SK-N-SH (cell line): ENCODE results near the gene CACNA1E. TPM values are rescaled to one million over a fixed set of nuclear protein-coding genes. Genes with fewer than 3 reads are reported as not detected.

Source experiments
- CTCF ChIA-PET: fragments of 300-600, 350-600 bp; formaldehyde crosslinking; extraction: SDS; loops from one replicate; lab custom pipeline; 2021; lab: Yijun Ruan, JAX
- POLR2A ChIA-PET: fragments of 350-600 bp; sonication (Branson Sonifier 250); formaldehyde crosslinking; extraction: SDS; loops from one replicate; lab custom pipeline; 2020; ENCODE audit warnings: antibody characterized with exemption, inconsistent platforms; lab: Yijun Ruan, JAX
- DNase-seq: peaks from one replicate; pipeline ENCODE4 v3.0.0; 2012
- H2AFZ ChIP-seq: fragments of 200-600 bp; sonication (generic); 2 replicates; pipeline ENCODE4 v1.8.1; 2016; ENCODE audit warnings: antibody characterized with exemption, mild to moderate bottlenecking, low read depth
- H3F3A ChIP-seq: fragments of 200-600 bp; sonication (generic); replicated peaks from 2 replicates; pipeline ENCODE3; 2016; ENCODE audit warnings: antibody characterized with exemption, mild to moderate bottlenecking; ENCODE audit not compliant: insufficient read depth
- H3K27ac ChIP-seq, 2 experiments: fragments of 200-500 bp in 1 of 2; fragments of 200-600 bp in 1 of 2; sonication (Bioruptor generic) in 1 of 2; sonication (generic), shearing (Covaris generic) in 1 of 2; 2 replicates each; pipeline versions ENCODE4 v1.5.1 to v1.6.1; 2014 to 2016; ENCODE audit warnings: low read depth in 2 of 2, inconsistent platforms in 1 of 2, low read length in 1 of 2, mild to moderate bottlenecking in 1 of 2, mixed read lengths in 1 of 2
- H3K27me3 ChIP-seq: fragments of 200-600 bp; sonication (generic), shearing (Covaris generic); 2 replicates; pipeline ENCODE4 v1.6.1; 2016; ENCODE audit warnings: mixed run types; ENCODE audit not compliant: insufficient read depth
- H3K36me3 ChIP-seq, 2 experiments: fragments of 200-500 bp in 1 of 2; fragments of 200-600 bp in 1 of 2; sonication (Bioruptor generic) in 1 of 2; sonication (generic) in 1 of 2; replicated peaks in 1 of 2; 2 replicates each; pipeline versions ENCODE3 to v1.5.1; 2014 to 2016; ENCODE audit warnings: low read length in 1 of 2, mild to moderate bottlenecking in 1 of 2; ENCODE audit not compliant: insufficient read depth in 2 of 2, control insufficient read depth in 1 of 2
- H3K4me1 ChIP-seq, 2 experiments: fragments of 200-500 bp in 1 of 2; fragments of 200-600 bp in 1 of 2; sonication (Bioruptor generic) in 1 of 2; sonication (generic), shearing (Covaris generic) in 1 of 2; 2 replicates each; pipeline versions ENCODE4 v1.5.1 to v1.6.1; 2014 to 2016; ENCODE audit warnings: low read depth in 1 of 2, low read length in 1 of 2, mixed run types in 1 of 2; ENCODE audit not compliant: insufficient read depth in 2 of 2, control insufficient read depth in 1 of 2
- H3K4me2 ChIP-seq: fragments of 200-600 bp; sonication (generic), shearing (Covaris generic); 2 replicates; pipeline ENCODE4 v1.6.1; 2017; ENCODE audit warnings: mixed run types
- H3K4me3 ChIP-seq, 2 experiments: fragments of 200-500 bp in 1 of 2; fragments of 200-600 bp in 1 of 2; sonication (Bioruptor generic) in 1 of 2; sonication (generic), shearing (Covaris generic) in 1 of 2; 2 replicates each; pipeline versions ENCODE4 v1.5.1 to v1.8.1; 2014 to 2016; ENCODE audit warnings: low read depth in 2 of 2, inconsistent platforms in 1 of 2, low read length in 1 of 2, mild to moderate bottlenecking in 1 of 2, mixed read lengths in 1 of 2, moderate library complexity in 1 of 2
- H3K79me2 ChIP-seq: fragments of 200-600 bp; sonication (generic); 2 replicates; pipeline ENCODE4 v1.8.1; 2017; ENCODE audit warnings: mild to moderate bottlenecking; ENCODE audit not compliant: insufficient read depth
- H3K9ac ChIP-seq: fragments of 200-600 bp; sonication (generic); 2 replicates; pipeline ENCODE4 v1.6.1; 2017; ENCODE audit warnings: mixed run types
- H3K9me2 ChIP-seq: fragments of 200-600 bp; sonication (generic); 2 replicates; pipeline ENCODE4 v1.6.1; 2017; ENCODE audit warnings: mixed run types
- H3K9me3 ChIP-seq: fragments of 200-600 bp; sonication (generic); 2 replicates; pipeline ENCODE4 v1.6.1; 2017; ENCODE audit warnings: mixed run types, mild to moderate bottlenecking, moderate library complexity
- H4K20me1 ChIP-seq: fragments of 200-600 bp; sonication (generic); 2 replicates; pipeline ENCODE4 v1.6.1; 2017; ENCODE audit warnings: mild to moderate bottlenecking, mixed run types; ENCODE audit not compliant: insufficient read depth
- CHD2 ChIP-seq: fragments of 150-350 bp; IDR thresholded peaks from 2 replicates; pipeline ENCODE4 v1.6.1; 2018; ENCODE audit warnings: low read length; ENCODE audit not compliant: partially characterized antibody
- FOXM1 ChIP-seq: IDR thresholded peaks from 2 replicates; pipeline ENCODE4 v1.4.0; 2012; ENCODE audit warnings: low read depth, mild to moderate bottlenecking
- GABPA ChIP-seq: IDR thresholded peaks from 2 replicates; pipeline ENCODE4 v1.4.0; 2012; ENCODE audit warnings: low read depth, mild to moderate bottlenecking
- IRF3 ChIP-seq: fragments of 150-350 bp; IDR thresholded peaks from 2 replicates; pipeline ENCODE4 v1.6.1; 2016; ENCODE audit warnings: mild to moderate bottlenecking, low read depth, low read length
- JUND ChIP-seq: IDR thresholded peaks from 2 replicates; pipeline ENCODE4 v1.4.0; 2012
- RAD21 ChIP-seq: IDR thresholded peaks from 2 replicates; pipeline ENCODE4 v1.6.1; 2012; ENCODE audit warnings: mild to moderate bottlenecking, low read length
- RCOR1 ChIP-seq: fragments of 150-350 bp; IDR thresholded peaks from 2 replicates; pipeline ENCODE4 v1.6.1; 2017; ENCODE audit warnings: antibody characterized with exemption, low read length
- RFX5 ChIP-seq: IDR thresholded peaks from 2 replicates; pipeline ENCODE4 v1.6.1; 2012; ENCODE audit warnings: mild to moderate bottlenecking, improper control_type of control experiment, low read length
- SIN3A ChIP-seq: IDR thresholded peaks from 2 replicates; pipeline ENCODE4 v1.6.1; 2012; ENCODE audit warnings: low read depth, mild to moderate bottlenecking, low read length, moderate library complexity, borderline replicate concordance
- SMC3 ChIP-seq: IDR thresholded peaks from 2 replicates; pipeline ENCODE4 v1.6.1; 2012; ENCODE audit warnings: low read depth, low read length, improper control_type of control experiment
- TAF1 ChIP-seq: IDR thresholded peaks from 2 replicates; pipeline ENCODE4 v1.6.1; 2012; ENCODE audit warnings: low read depth, mild to moderate bottlenecking, low read length, moderate library complexity, borderline replicate concordance
- ZBTB33 ChIP-seq: IDR thresholded peaks from 2 replicates; pipeline ENCODE4 v1.4.0; 2012; ENCODE audit warnings: low read depth, borderline replicate concordance
- WGBS: methylation state at CpG from one replicate; pipeline ENCODE4 v1.1.6; 2017; ENCODE audit warnings: low lambda C conversion rate; 5-methylcytosine and 5-hydroxymethylcytosine counted together
- polyA plus RNA-seq, 3 experiments: library from polyadenylated mRNA; depleted of rRNA; stranded (reverse); fragments of >200 nt; gene quantifications; 2 replicates each; pipeline ENCODE4 v1.2.3, GENCODE V29; 2012
- TF ChIP-seq, protein P1 (sequence below): IDR thresholded peaks from 2 replicates; pipeline ENCODE4 v1.6.1; 2012; ENCODE audit warnings: mild to moderate bottlenecking, low read depth, low read length, moderate library complexity
- TF ChIP-seq, protein P2 (sequence below): fragments of 150-350 bp; IDR thresholded peaks from 2 replicates; pipeline ENCODE4 v1.6.1; 2017; ENCODE audit warnings: antibody characterized with exemption, low read length, low read depth, borderline replicate concordance
- TF ChIP-seq, protein P3 (sequence below): fragments of 200-600 bp; sonication (generic); IDR thresholded peaks from 2 replicates; pipeline ENCODE4 v1.6.1; 2017; ENCODE audit warnings: antibody characterized with exemption, mild to moderate bottlenecking, moderate library complexity
- TF ChIP-seq, protein P4 (sequence below): IDR thresholded peaks from 2 replicates; pipeline ENCODE4; 2012
- TF ChIP-seq, protein P5 (sequence below): IDR thresholded peaks from 2 replicates; pipeline ENCODE4 v1.4.0; 2012; ENCODE audit warnings: low read depth, borderline replicate concordance

The CACNA1E gene
- polyA plus RNA-seq, 1 of the 3 experiments (the other 2 are of a cell fraction): not detected

DNA sequence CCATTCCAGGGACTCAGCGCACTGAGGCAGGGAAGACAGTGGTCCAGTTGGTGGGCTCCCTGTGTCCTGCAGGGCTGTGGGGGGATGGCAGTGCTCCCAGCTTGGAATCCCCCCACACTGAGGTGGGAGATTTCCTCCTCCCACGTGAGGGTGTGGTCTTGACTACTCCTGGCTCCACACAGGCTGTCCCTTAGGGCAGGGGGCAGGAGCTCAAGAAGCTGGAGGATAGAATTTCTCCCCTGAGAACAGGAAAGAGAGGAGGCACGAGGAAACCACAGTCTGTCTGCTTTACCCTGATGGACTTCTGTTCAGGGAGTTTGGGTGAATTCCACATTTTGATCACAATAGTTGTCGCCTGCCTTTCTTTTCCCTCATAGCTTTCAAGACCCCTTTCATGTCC is 62.1 kb downstream of the CACNA1E start (continued):
- TF ChIP-seq, protein P1, sequence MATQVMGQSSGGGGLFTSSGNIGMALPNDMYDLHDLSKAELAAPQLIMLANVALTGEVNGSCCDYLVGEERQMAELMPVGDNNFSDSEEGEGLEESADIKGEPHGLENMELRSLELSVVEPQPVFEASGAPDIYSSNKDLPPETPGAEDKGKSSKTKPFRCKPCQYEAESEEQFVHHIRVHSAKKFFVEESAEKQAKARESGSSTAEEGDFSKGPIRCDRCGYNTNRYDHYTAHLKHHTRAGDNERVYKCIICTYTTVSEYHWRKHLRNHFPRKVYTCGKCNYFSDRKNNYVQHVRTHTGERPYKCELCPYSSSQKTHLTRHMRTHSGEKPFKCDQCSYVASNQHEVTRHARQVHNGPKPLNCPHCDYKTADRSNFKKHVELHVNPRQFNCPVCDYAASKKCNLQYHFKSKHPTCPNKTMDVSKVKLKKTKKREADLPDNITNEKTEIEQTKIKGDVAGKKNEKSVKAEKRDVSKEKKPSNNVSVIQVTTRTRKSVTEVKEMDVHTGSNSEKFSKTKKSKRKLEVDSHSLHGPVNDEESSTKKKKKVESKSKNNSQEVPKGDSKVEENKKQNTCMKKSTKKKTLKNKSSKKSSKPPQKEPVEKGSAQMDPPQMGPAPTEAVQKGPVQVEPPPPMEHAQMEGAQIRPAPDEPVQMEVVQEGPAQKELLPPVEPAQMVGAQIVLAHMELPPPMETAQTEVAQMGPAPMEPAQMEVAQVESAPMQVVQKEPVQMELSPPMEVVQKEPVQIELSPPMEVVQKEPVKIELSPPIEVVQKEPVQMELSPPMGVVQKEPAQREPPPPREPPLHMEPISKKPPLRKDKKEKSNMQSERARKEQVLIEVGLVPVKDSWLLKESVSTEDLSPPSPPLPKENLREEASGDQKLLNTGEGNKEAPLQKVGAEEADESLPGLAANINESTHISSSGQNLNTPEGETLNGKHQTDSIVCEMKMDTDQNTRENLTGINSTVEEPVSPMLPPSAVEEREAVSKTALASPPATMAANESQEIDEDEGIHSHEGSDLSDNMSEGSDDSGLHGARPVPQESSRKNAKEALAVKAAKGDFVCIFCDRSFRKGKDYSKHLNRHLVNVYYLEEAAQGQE: no peak
- no peak for TF ChIP-seq SIN3A
- TF ChIP-seq, protein P2, sequence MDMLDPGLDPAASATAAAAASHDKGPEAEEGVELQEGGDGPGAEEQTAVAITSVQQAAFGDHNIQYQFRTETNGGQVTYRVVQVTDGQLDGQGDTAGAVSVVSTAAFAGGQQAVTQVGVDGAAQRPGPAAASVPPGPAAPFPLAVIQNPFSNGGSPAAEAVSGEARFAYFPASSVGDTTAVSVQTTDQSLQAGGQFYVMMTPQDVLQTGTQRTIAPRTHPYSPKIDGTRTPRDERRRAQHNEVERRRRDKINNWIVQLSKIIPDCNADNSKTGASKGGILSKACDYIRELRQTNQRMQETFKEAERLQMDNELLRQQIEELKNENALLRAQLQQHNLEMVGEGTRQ: no peak

GRCh38 chr1:181548497-181548896 is 65.2 kb downstream of the CACNA1E start:
- no peak overlapping the region for H3K4me2 ChIP-seq
- ChIA-PET POLR2A (no interaction called here), CTCF (interaction anchor here (1.0 to 1.5 kb wide), 2 partner anchors 10 to 70 kb away, joined by 3 read pairs; no protein-coding TSS in a partner anchor)
- H3K9ac ChIP-seq: no peak overlapping the region
- H4K20me1 ChIP-seq: no peaks in the 10 kb centered on the region
- TF ChIP-seq, protein P3, sequence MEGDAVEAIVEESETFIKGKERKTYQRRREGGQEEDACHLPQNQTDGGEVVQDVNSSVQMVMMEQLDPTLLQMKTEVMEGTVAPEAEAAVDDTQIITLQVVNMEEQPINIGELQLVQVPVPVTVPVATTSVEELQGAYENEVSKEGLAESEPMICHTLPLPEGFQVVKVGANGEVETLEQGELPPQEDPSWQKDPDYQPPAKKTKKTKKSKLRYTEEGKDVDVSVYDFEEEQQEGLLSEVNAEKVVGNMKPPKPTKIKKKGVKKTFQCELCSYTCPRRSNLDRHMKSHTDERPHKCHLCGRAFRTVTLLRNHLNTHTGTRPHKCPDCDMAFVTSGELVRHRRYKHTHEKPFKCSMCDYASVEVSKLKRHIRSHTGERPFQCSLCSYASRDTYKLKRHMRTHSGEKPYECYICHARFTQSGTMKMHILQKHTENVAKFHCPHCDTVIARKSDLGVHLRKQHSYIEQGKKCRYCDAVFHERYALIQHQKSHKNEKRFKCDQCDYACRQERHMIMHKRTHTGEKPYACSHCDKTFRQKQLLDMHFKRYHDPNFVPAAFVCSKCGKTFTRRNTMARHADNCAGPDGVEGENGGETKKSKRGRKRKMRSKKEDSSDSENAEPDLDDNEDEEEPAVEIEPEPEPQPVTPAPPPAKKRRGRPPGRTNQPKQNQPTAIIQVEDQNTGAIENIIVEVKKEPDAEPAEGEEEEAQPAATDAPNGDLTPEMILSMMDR: no peak
- TF ChIP-seq SMC3 (no peak), GABPA (no peak), RFX5 (no peak), RAD21 (no peak), TAF1 (no peak), FOXM1 (no peak), CHD2 (no peak), ZBTB33 (no peak), JUND (no peak), IRF3 (no peak), RCOR1 (no peak)
- TF ChIP-seq, protein P4, sequence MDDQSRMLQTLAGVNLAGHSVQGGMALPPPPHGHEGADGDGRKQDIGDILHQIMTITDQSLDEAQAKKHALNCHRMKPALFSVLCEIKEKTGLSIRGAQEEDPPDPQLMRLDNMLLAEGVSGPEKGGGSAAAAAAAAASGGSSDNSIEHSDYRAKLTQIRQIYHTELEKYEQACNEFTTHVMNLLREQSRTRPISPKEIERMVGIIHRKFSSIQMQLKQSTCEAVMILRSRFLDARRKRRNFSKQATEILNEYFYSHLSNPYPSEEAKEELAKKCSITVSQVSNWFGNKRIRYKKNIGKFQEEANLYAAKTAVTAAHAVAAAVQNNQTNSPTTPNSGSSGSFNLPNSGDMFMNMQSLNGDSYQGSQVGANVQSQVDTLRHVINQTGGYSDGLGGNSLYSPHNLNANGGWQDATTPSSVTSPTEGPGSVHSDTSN: no peak
- TF ChIP-seq, protein P5, sequence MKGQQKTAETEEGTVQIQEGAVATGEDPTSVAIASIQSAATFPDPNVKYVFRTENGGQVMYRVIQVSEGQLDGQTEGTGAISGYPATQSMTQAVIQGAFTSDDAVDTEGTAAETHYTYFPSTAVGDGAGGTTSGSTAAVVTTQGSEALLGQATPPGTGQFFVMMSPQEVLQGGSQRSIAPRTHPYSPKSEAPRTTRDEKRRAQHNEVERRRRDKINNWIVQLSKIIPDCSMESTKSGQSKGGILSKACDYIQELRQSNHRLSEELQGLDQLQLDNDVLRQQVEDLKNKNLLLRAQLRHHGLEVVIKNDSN: no peak
- TF ChIP-seq, protein P2: no peak
- no peaks in the 10 kb centered on the region for H3K4me1 ChIP-seq
- no peak overlapping the region for H3K4me3 ChIP-seq
- DNase-seq: no peak
- H3F3A ChIP-seq: no peaks in the 10 kb centered on the region
- no peaks in the 10 kb centered on the region for H3K36me3 ChIP-seq
- 15% methylated on average over 2 of the region's 2 CpGs for WGBS
- no peaks in the 10 kb centered on the region for H3K9me3 ChIP-seq
- H3K27me3 ChIP-seq: no peaks in the 10 kb centered on the region
- no peak overlapping the region for H3K27ac ChIP-seq
- no peaks in the 10 kb centered on the region for H3K9me2 ChIP-seq
- H2AFZ ChIP-seq: no peak overlapping the region
- H3K79me2 ChIP-seq: no peaks in the 10 kb centered on the region
